OCI-LY3 (cell line): ENCODE data around the gene NEDD8.

Source experiments
- H2AFZ ChIP-seq: fragments of 200-600, 300-600 bp; shearing (Covaris generic); 2 replicates; pipeline ENCODE4 v1.6.0; 2014; ENCODE audit warnings: antibody characterized with exemption, low read depth, low read length
- H3K27ac ChIP-seq: fragments of 200-600, 300-600 bp; sonication (generic); 2 replicates; pipeline ENCODE4 v1.5.1; 2014; ENCODE audit warnings: mild to moderate bottlenecking, low read length, moderate library complexity, mixed read lengths
- H3K27me3 ChIP-seq: fragments of 200-600, 300-600 bp; sonication (generic); 2 replicates; pipeline ENCODE4 v1.6.1; 2014; ENCODE audit warnings: low read depth, low read length, mixed read lengths
- H3K36me3 ChIP-seq: fragments of 200-600, 300-600 bp; sonication (generic); replicated peaks from 2 replicates; pipeline ENCODE3; 2014; ENCODE audit warnings: low read depth, low read length, mixed read lengths
- H3K4me1 ChIP-seq: fragments of 300-600, 200-600 bp; sonication (generic); 2 replicates; pipeline ENCODE4 v1.6.1; 2014; ENCODE audit warnings: low read length, mixed read lengths
- H3K4me2 ChIP-seq: fragments of 200-600, 300-600 bp; sonication (generic); 2 replicates; pipeline ENCODE4 v1.6.1; 2014; ENCODE audit warnings: low read length, mixed read lengths
- H3K4me3 ChIP-seq: fragments of 300-600, 200-600 bp; sonication (generic); 2 replicates; pipeline ENCODE4 v1.5.1; 2014; ENCODE audit warnings: antibody characterized with exemption, mild to moderate bottlenecking, low read length, moderate library complexity
- H3K79me2 ChIP-seq: fragments of 300-600, 200-600 bp; shearing (Covaris generic); 2 replicates; pipeline ENCODE4 v1.6.1; 2014; ENCODE audit warnings: mild to moderate bottlenecking, low read length, mixed read lengths
- H3K9ac ChIP-seq: fragments of 300-600, 200-600 bp; shearing (Covaris generic); 2 replicates; pipeline ENCODE4 v1.6.0; 2014; ENCODE audit warnings: mild to moderate bottlenecking, low read length, moderate library complexity
- H3K9me3 ChIP-seq: fragments of 200-600, 300-600 bp; shearing (Covaris generic); 2 replicates; pipeline ENCODE4 v1.6.1; 2014; ENCODE audit warnings: low read length, mixed read lengths; ENCODE audit not compliant: insufficient read depth
- H4K20me1 ChIP-seq: fragments of 200-600, 300-600 bp; sonication (generic); 2 replicates; pipeline ENCODE4 v1.6.1; 2016; ENCODE audit warnings: low read length, mixed read lengths; ENCODE audit not compliant: insufficient read depth
- CTCF ChIP-seq: fragments of 200-600, 300-600 bp; sonication (generic); IDR thresholded peaks from 2 replicates; pipeline ENCODE4 v1.5.1; 2014; ENCODE audit warnings: antibody characterized with exemption, low read length, low read depth
- EZH2phosphoT487 ChIP-seq: fragments of 200-600 bp; shearing (Covaris generic); IDR thresholded peaks from 2 replicates; pipeline ENCODE4 v1.6.1; 2018; ENCODE audit warnings: antibody characterized with exemption, mixed run types, low read depth

NEDD8 gene

GRCh38 chr14:24194186-24194872, 37.8 kb downstream of the NEDD8 start:
- Histone ChIP-seq H3K9me3 (no peaks in the 10 kb centered on the region), H3K4me3 (peak overlapping the region; percentile 96), H3K4me1 (peaks cover 17% of the 10 kb centered on the region), H4K20me1 (no peaks in the 10 kb centered on the region), H3K9ac (peak overlapping the region; percentile 93; the same call in 1 of the 2 replicates), H3K79me2 (peaks cover 50% of the 10 kb centered on the region), H3K27ac (peak overlapping the region; percentile 87), H3K27me3 (no peaks in the 10 kb centered on the region), H2AFZ (no peak overlapping the region), H3K36me3 (peaks cover 33% of the 10 kb centered on the region), H3K4me2 (peak overlapping the region; percentile 91)
- TF ChIP-seq EZH2phosphoT487 (no peak), CTCF (no peak)

GRCh38 chr14:24192933-24193332, 39.2 kb downstream of the NEDD8 start:
- H3K4me3 ChIP-seq: no peak overlapping the region
- H3K4me1 ChIP-seq: peaks cover 23% of the 10 kb centered on the region
- H3K27me3 ChIP-seq: no peaks in the 10 kb centered on the region
- no peaks in the 10 kb centered on the region for H3K9me3 ChIP-seq
- no peak overlapping the region for H3K27ac ChIP-seq
- no peak overlapping the region for H2AFZ ChIP-seq
- TF ChIP-seq CTCF (no peak), EZH2phosphoT487 (no peak)
- H3K4me2 ChIP-seq: no peak overlapping the region
- H3K9ac ChIP-seq: no peak overlapping the region
- peaks cover 56% of the 10 kb centered on the region for H3K79me2 ChIP-seq
- no peaks in the 10 kb centered on the region for H4K20me1 ChIP-seq
- peaks cover 27% of the 10 kb centered on the region for H3K36me3 ChIP-seq

GRCh38 chr14:24190416-24190815, 41.8 kb downstream of the NEDD8 start:
- TF ChIP-seq EZH2phosphoT487: no peak
- TF ChIP-seq CTCF: no peak
- H3K9ac ChIP-seq: no peak overlapping the region

GRCh38 chr14:24189460-24189859, 42.7 kb downstream of the NEDD8 start:
- Histone ChIP-seq H3K79me2 (peaks cover 45% of the 10 kb centered on the region), H3K4me1 (peaks cover 20% of the 10 kb centered on the region), H3K4me2 (peak overlapping the region; percentile 99), H3K27me3 (no peaks in the 10 kb centered on the region), H2AFZ (no peak overlapping the region), H3K9me3 (no peaks in the 10 kb centered on the region), H4K20me1 (no peaks in the 10 kb centered on the region), H3K36me3 (peaks cover 54% of the 10 kb centered on the region), H3K9ac (peak overlapping the region; percentile 53; the same call in 1 of the 2 replicates), H3K27ac (no peak overlapping the region), H3K4me3 (peak overlapping the region; percentile 99)
- TF ChIP-seq CTCF (no peak), EZH2phosphoT487 (no peak)

More at GRCh38 chr14:24190416-24190815, 41.8 kb downstream of the NEDD8 start:
- H3K9me3 ChIP-seq: no peaks in the 10 kb centered on the region
- peaks cover 55% of the 10 kb centered on the region for H3K79me2 ChIP-seq
- H3K27ac ChIP-seq: no peak overlapping the region
- no peak overlapping the region for H3K4me3 ChIP-seq
- no peak overlapping the region for H3K4me2 ChIP-seq
- no peaks in the 10 kb centered on the region for H3K27me3 ChIP-seq
- peaks cover 26% of the 10 kb centered on the region for H3K4me1 ChIP-seq
- peaks cover 46% of the 10 kb centered on the region for H3K36me3 ChIP-seq
- H4K20me1 ChIP-seq: no peaks in the 10 kb centered on the region
- no peak overlapping the region for H2AFZ ChIP-seq
